D721Med (cell line): ENCODE measurements around the gene BSND.
A peak's percentile ranks its signal among the peaks of the same experiment; 100 is the strongest.

Experiments used
- DNase-seq: peaks from one replicate; pipeline ENCODE4 v3.0.0; 2011; ENCODE audit warnings: low spot score; ENCODE audit not compliant: insufficient read length
- FAIRE-seq: peaks from 2 replicates; lab custom pipeline; 2011; peaks lifted over from hg19 to GRCh38; lab: Jason Lieb, UNC
- CTCF ChIP-seq: IDR thresholded peaks from 2 replicates; pipeline ENCODE4 v1.5.1; 2012; ENCODE audit warnings: mild to moderate bottlenecking, control low read depth; ENCODE audit not compliant: insufficient read depth; ENCODE audit errors: missing control alignments

BSND gene

GRCh38 chr1:54967372-54967771, 31.4 kb upstream of the BSND start:
- DNase-seq (no peak), FAIRE-seq (no peak)
- TF ChIP-seq CTCF: no peak

- no peak for DNase-seq
- no peak for FAIRE-seq
- no peak for TF ChIP-seq CTCF
Measured at GRCh38 chr1:54968551-54968950, 30.2 kb upstream of the BSND start.

GRCh38 chr1:54969879-54970278, 28.9 kb upstream of the BSND start:
- no peak for TF ChIP-seq CTCF
- FAIRE-seq (no peak), DNase-seq (no peak)

GRCh38 chr1:54970901-54971300, 27.8 kb upstream of the BSND start:
- TF ChIP-seq CTCF: no peak
- no peak for DNase-seq
- FAIRE-seq: no peak

GRCh38 chr1:54971317-54971791, 27.4 kb upstream of the BSND start:
- no peak for DNase-seq
- FAIRE-seq: no peak
- no peak for TF ChIP-seq CTCF

- FAIRE-seq (no peak), DNase-seq (no peak)
- no peak for TF ChIP-seq CTCF
Measured at GRCh38 chr1:54972436-54972835, 26.3 kb upstream of the BSND start.

- FAIRE-seq (no peak), DNase-seq (no peak)
- peak; percentile 30 for TF ChIP-seq CTCF
Measured at GRCh38 chr1:54973205-54973921, 25.4 kb upstream of the BSND start.
